GM10847 (cell line): ENCODE measurements around the gene NGRN.

Source experiments
- POLR2A ChIP-seq: IDR thresholded peaks from 2 replicates; pipeline ENCODE4 v1.6.1; 2011; ENCODE audit not compliant: insufficient read length; ENCODE audit errors: extremely low read depth

Gene NGRN

DNA sequence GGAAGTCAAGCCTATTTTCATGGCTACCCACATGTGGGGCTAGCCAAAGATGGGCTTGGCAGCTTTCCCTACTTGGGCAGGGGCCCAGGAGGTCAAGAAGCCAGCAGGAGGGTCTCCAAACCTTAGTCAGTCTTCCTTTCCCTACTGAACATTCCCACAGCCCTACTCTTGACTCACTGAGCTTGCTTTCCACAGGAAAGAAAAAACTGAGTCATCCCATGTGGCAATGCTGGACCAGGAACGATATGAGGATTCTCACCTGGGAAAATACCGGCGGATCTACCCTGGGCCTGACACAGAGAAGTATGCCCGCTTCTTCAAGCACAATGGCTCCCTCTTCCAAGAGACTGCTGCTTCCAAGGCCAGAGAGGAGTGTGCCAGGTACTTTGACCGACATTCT lies 3.7 kb upstream of the NGRN start:
- no peak for TF ChIP-seq POLR2A

DNA sequence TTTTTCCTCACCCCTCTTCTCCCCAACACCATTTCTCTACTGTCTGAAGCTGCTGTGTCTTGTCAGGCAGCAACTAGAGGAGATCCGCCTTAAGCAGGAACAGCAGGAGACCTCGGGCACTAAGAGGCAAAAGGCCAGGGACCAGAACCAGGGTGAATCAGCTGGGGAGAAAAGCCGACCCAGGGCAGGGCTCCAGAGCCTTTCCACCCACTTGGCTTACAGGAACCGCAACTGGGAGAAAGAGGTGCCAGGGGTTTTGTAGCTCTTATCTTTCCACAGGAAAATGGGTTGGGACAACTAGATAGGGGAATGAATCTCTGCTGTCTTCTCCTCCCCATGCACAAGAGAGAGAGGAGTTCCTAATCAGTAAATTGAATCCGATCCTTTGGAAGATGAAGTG lies 3.0 kb upstream of the NGRN start:
- no peak for TF ChIP-seq POLR2A

DNA sequence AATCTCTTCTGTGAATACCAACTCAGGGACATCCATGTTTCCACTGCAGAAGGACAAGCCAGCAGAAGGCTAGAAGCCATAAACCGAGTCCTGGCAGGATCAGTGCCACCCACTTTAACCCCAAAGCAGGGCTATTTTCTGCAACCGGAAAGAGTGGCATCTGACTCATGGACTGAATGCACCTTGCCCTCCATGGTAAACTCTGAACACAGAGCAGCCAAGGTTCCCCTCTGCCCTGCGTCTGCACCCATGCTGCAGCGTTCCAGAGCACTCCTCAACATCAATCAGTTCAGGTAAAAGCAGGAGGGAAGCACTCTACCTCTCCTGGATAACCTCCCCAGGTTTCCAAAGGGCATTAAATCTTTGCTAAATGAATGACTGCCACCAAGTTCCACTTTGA lies 801 bp upstream of the NGRN start:
- no peak for TF ChIP-seq POLR2A

DNA sequence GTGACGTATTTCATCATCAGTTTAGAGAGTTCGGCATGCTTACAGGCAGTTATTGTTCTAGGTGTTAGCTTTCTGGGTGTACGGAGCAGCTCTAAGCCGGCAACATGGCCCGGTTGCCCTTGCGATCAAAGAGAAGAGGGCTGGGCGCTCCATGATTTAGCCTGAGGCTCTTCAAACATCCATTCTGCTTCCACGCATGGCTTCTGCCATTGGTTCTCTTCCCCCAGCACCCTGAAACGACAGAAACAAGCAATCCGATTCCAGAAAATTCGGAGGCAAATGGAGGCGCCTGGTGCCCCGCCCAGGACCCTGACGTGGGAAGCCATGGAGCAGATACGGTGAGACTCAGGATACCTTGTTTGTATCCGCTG lies 574 bp downstream of the NGRN start:
- no peak for TF ChIP-seq POLR2A

DNA sequence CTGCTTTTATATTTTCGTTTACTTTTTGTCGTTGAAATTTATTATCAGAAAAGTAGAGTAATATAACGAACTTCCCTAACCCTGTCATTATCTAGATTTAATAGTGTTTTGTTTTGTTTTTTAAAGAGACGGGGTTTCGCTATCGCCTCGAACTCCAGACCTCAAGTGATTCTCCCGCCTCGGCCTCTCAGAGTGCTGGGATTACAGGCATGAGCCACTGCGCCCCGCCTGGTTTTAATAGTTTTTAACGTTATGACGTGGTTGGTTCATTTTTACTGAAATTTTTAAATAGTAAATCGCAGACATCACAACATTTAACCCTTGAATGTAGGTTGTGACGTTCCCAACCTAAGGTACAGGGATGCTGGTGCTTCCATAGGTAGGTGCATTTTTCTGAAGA lies 1.0 kb downstream of the NGRN start:
- no peak for TF ChIP-seq POLR2A

DNA sequence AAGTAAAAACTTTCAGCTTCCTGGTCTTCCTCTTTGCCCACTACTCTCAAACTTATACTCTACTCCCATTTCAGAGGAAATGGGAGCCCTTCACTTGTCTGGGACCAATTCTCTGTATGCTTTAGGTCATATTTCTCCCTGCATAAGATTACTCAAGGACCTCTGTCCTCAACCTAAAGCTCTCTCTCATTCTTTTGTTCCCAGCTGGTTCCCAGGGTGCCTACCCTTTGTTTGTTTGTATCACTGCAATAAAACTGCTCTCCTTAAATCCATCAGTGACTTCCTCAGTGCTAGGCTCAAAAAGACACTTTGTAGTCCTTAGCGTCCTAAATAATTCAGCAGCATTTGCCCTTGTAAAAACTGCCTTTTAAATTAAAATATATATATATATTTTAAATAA lies 2.9 kb downstream of the NGRN start:
- TF ChIP-seq POLR2A = no peak

DNA sequence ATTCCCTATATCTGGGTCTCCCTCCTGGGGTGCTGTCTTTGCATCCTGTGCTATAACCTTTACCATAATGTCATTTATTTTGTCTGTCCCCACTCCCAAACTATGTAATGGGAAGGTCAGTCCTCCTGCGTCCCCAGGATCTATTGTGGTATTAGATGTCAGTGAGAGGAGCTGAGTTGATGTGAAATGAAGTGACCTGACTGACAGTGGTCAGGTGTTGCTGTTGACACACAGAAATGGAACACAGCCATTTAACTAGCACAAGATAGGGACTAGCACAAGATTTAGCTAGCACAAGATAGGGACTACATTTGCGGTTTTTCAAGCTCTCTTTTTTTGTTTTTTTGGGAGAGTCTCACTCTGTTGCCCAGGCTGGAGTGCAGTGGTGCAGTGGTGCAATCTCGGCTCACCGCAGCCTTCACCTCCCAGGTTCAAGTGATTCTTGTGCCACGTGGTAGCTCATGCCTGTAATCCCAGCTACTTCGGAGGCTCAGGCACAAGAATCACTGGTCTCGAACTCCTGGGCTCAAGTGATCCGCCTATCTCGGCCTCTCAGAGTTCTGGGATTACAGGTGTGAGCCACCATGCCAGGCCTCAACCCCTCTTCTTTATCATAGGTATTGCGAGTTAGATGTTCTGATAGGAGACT lies 5.2 kb downstream of the NGRN start:
- TF ChIP-seq POLR2A = no peak

DNA sequence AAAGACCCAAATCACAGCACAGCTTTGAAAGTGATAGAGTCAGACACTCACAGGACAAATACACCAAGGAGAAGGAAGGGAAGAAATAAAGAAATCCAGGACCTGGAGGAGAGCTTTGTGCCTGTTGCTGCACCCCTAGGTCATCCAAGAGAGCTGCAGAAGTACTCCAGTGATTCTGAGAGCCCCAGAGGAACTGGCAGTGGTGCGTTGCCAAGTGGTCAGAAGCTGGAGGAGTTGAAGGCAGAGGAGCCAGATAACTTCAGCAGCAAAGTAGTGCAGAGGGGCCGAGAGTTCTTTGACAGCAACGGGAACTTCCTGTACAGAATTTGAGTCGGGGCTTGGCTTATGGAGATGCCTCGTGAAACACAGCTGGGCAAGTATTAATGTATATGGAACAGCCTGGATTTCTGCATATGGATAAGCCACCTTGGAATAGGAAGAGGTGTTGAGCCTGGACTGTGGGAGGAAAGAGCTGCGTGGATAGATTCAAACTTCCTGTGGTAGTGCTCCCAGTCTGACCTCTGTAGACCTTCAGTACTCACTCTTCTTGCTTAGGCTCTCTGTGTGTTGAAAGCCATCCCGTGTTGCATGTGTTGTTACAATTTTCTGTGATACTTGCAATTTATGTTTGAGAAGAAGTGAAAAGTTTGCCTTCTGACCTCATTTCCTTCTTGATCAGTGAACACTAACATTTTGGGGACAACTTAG lies 6.1 kb downstream of the NGRN start:
- TF ChIP-seq POLR2A = no peak

DNA sequence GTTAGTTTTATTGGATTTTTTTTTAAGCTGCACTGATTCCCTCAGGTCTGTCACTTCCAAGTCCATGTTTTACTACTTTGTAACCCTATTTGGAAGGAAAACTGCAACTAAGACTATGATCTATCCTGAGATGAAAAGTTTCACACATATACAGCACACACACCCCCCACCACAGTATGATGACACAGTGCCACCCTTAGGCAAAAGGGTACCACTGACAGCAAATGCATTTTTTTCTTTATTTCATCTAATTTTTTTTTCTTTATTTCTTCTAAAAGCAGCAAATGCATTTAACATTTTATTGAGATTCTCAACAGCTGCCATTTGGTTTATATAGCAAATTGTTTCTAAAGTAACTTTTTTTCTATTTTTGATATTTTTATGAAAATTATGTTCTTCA lies 21.2 kb downstream of the NGRN start:
- TF ChIP-seq POLR2A = no peak

DNA sequence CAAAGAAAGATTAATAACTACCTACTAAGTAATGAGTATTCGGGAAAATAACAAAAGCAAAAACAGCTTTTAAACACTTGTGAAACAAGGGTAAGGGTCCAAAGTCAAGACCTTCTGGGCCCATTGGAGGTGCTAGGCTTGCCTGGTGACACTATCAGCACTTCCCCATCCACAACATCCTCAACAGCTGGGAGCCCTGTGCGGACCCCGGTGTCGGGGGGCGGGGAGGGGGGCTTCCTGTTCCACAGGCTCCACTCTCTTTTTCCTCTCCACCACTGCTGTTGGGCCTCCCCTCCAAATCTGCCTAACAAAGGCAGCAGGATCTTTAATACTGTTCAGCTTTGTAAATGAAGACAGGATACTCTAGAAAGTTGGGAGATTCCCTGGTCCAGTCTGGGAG lies 21.6 kb downstream of the NGRN start:
- no peak for TF ChIP-seq POLR2A

DNA sequence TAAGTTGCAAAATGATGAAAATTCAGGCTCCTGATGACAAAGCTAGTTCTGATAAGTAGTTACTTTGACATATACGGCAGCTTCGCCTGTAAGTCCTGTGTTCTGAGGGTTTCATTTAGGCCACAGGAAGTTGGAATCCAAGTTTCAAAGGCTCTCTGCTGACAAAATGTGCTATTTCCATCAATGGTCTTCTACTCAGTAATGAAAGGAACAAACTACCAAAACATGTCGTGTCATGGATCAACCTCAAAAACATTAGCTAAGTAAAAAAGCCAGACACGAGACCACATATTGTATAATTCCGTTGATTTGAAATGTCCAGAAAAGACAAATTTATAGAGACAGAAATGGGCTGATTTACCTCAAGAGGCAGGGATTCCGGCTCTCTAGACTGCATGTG lies 22.5 kb downstream of the NGRN start:
- no peak for TF ChIP-seq POLR2A

DNA sequence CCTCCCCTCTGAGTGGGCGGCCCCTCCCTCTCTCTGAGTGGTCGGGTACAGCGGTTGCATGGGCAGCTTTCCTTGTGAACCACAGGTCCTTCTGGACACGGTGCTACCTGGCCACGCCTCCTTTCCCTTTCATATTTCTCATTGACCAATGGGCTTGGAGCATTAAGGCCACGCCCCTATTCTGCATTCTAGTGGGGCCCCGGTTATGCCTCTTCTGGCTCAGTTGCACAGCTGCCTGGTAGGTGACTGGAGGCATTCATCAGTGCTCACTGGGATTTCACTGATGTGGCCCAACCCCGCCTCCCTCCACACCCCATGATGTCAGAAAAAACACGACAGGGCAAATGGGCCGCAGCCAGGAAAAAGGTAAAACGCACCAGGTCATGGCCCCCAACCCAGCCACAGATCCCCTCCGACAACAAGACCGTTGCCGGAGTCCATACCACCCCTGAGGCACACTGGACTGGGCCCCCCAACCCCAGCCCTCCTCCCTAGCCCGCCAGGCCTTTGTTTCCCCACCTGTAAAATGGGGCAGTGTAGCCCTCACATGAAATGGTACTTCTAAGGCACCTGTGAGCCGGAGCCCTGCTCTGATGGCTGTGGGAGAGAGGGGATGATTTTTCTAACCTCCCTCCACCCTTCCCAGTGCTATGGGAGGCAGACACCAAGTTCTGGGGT lies 26.3 kb downstream of the NGRN start:
- TF ChIP-seq POLR2A = no peak

DNA sequence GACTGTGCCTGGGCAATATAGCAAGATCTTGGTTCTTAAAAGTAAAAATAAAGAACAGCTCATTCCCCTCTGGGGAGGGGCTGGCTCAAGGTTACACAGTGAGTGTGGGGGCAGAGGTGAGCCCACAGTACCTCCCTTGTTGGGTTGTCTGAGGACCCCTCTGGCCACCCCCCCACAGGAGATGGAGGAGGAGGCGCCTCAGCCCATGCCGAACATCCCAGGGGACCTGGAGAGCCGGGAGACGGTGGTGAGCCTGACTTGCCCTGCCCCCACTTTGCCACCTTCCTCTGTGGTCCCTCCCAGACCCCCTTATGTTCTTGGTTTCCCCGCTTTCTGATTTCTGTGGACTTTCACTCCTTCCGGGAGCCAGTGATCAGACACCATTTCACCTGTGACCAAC lies 28.7 kb downstream of the NGRN start:
- no peak for TF ChIP-seq POLR2A

DNA sequence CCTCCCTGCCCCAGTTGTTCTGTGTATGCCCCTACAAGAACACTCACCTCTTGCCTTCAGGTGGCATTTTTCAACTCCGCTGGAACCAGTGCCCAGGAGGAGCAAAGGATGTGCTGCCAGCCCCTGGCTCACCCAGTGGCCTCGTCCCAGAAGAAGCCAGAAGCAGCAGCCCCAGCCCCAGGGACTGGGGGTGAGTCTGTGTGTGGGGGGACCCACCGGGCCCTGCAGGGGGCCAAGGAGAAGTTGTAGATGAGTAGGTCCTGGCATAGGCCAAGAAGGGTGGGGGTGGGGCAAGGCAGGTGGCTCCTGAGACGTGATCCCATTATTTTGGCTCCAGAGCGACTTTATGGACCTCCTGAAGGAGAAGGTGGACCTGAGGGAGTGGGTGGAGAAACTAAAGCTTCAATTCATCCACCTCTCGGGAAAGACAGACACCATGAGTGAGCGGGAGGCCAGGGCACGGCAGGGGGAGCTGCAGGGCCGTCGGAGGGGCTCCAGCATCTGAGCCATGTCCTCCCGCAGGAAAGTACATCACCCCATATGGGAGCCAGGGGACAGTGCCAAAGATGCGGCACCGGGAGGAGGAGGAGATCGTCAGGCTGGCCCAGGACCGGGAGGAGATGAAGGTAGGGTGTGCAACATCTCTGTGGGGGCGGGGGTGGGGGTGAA lies 29.3 kb downstream of the NGRN start:
- TF ChIP-seq POLR2A = no peak

DNA sequence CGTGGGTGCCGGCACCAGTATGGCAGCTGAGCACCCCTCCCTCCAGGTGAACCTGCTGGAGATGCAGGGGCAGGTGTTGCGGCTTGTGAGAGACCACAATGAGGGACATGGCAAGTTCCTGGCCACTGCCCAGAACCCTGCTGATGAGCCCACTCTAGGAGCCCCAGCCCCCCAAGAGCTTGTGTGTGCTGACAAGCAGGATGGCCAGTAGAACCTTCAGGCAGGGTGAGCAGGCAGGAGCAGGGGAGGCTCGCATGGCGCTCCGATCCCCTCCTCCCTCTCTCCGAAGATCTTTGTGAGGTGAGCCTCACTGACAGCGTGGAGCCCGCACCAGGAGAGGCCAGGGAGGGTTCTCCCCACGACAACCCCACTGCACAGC lies 29.8 kb downstream of the NGRN start:
- TF ChIP-seq POLR2A = no peak

DNA sequence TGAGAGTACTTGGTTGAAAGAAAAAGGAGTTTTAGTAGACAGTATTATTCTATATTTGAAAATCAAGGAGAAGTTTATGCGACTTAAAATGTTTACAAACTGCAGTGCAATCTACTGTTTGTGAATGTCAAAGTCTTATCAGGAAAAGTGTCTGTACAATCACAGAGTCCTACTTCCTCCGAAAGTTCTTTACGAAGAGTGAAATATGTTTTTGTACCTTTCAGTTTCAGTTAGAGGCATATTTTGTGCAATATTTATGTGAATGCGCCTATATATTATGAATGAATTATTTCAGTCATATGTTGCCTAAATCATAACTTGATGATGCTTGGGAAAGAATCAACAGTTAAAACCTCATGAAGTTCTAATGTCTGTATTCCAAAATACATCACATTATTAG lies 31.5 kb downstream of the NGRN start:
- TF ChIP-seq POLR2A = no peak

DNA sequence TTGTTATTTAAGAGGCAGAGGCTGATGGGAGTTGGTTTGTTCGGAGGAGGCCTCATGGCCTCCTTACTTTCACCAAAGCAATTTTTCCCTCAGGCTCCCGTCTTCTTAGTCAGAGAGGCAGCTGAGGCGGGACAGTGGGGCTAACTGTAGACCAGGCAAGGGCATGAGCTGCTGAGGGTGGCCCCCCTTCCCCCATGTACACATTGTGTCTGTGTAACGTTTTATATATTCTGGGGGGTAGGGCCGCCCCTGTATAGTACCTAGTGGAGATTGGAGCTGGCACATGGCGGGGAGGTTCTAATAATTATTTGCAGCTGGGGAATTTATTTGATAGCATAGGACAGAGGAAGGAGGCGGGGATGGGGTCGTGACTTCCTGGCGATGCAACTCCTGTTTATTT lies 35.1 kb downstream of the NGRN start:
- no peak for TF ChIP-seq POLR2A
